Bronchial epithelial cell (primary cell): ENCODE data around the gene KCNG1. TPM values are rescaled to one million over a fixed set of nuclear protein-coding genes. Genes with fewer than 3 reads are reported as not detected.
"Not testable (repeated sequence)": the region's sequence is repeated elsewhere in the genome, so short reads cannot be mapped to it uniquely, and the experiment has no call there.

ENCODE experiments used
- DNase-seq: peaks from one replicate; pipeline ENCODE4 v3.0.0-alpha.2; 2010; ENCODE audit warnings: low read depth
- FAIRE-seq: peaks from 2 replicates; lab custom pipeline; 2011; peaks lifted over from hg19 to GRCh38; lab: Jason Lieb, UNC
- H3K27me3 ChIP-seq: 2 replicates; pipeline ENCODE4 v1.5.1; 2011; ENCODE audit warnings: low read length; ENCODE audit not compliant: control insufficient read depth, insufficient read depth
- H3K36me3 ChIP-seq: 2 replicates; pipeline ENCODE4 v1.5.1; 2011; ENCODE audit warnings: low read length; ENCODE audit not compliant: control insufficient read depth, insufficient read depth
- H3K4me3 ChIP-seq: 2 replicates; pipeline ENCODE4 v1.5.1; 2011; ENCODE audit warnings: mild to moderate bottlenecking, low read depth, low read length, control low read depth
- total RNA-seq: library from RNA; depleted of rRNA; stranded (reverse); fragments of >200 nt; gene quantifications from 2 replicates; pipeline ENCODE4 v1.2.1, GENCODE V29; 2014
- TF ChIP-seq, protein P1 (sequence below): IDR thresholded peaks from 2 replicates; pipeline ENCODE4 v1.5.1; 2011; ENCODE audit warnings: mild to moderate bottlenecking, moderate library complexity, low read length, control low read depth, inconsistent platforms; ENCODE audit not compliant: insufficient read depth, severe bottlenecking

The KCNG1 gene
- total RNA-seq, 1 donor from 2014 or later = 91.1 TPM

DNA sequence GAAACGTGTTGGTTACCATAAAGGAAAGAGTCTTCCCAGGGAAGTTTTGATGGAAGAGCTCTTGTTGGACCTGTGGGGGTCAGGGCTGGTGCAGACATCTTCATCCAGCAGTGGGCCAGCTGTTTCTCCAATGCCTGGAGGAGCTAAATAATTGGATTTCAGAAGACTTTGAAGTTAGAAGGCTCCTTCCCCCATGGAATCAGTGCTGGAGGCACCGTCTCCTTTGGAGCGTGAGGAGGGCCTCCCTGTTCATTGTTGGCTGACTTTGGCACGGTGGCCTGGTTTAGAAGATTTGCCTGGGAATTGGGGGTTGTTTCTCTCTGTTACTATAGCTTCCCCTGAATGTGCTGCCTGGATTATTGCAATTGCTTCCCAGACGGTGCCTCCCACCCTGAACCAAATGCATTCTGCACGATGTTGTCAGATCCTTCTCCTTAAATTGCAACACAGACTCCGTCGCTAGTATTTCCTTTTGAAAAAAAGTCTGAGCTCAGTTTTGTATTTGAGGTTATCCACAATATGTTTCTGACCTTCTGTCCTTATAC, 27.7 kb upstream of the KCNG1 start:
- FAIRE-seq (peak; percentile 58), DNase-seq (no peak)
- H3K36me3 ChIP-seq = no peaks in the 10 kb centered on the region
- TF ChIP-seq, protein P1, sequence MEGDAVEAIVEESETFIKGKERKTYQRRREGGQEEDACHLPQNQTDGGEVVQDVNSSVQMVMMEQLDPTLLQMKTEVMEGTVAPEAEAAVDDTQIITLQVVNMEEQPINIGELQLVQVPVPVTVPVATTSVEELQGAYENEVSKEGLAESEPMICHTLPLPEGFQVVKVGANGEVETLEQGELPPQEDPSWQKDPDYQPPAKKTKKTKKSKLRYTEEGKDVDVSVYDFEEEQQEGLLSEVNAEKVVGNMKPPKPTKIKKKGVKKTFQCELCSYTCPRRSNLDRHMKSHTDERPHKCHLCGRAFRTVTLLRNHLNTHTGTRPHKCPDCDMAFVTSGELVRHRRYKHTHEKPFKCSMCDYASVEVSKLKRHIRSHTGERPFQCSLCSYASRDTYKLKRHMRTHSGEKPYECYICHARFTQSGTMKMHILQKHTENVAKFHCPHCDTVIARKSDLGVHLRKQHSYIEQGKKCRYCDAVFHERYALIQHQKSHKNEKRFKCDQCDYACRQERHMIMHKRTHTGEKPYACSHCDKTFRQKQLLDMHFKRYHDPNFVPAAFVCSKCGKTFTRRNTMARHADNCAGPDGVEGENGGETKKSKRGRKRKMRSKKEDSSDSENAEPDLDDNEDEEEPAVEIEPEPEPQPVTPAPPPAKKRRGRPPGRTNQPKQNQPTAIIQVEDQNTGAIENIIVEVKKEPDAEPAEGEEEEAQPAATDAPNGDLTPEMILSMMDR = no peak
- H3K27me3 ChIP-seq = peaks cover 6% of the 10 kb centered on the region
- no peak overlapping the region for H3K4me3 ChIP-seq

DNA sequence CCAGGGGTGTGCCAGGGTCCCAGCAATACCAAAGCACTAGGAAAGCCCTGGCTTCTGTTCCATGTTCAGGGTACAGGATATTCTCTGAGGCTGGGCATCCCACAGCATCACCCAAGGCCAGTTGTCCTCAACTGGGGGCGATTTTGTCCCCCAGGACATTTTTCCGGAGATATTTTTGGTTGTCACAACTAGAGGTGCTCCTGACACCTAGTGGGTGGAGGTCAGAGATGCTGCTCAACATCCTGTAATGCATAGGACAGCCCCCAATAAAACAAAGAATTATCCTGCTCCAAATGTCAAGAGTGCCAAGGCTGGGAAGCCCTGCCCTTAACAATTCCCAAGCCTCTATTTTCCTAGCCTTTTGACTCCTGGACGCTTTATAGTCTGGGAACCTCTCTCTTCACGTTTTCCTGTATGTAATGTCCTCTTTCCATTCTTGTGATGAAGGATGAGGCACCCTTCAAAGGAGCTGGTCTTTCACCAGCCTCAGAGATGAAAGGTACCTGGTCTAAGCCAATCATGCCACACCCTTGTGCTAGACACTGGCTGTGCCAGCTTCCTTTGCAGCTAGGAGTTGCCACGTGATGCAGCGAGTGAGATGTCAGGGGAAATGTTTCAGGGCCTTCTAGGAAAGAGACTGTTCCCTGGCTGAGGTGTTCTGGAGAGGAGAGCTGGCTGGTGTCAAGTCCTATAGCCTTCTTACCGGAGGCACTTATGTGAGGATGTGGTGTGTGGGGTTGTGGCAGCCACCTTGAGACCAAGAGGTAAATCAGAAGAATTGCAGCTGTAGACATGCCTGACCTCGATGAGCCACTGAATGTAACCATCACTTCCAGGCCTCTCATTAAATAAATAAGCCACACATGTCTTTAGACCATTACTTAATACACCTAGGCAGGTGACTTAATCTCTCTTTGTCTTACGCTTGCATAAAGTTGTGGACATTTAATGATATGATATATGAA, 23.4 kb upstream of the KCNG1 start:
- no peak for FAIRE-seq
- no peaks in the 10 kb centered on the region for H3K27me3 ChIP-seq
- H3K36me3 ChIP-seq = no peaks in the 10 kb centered on the region

DNA sequence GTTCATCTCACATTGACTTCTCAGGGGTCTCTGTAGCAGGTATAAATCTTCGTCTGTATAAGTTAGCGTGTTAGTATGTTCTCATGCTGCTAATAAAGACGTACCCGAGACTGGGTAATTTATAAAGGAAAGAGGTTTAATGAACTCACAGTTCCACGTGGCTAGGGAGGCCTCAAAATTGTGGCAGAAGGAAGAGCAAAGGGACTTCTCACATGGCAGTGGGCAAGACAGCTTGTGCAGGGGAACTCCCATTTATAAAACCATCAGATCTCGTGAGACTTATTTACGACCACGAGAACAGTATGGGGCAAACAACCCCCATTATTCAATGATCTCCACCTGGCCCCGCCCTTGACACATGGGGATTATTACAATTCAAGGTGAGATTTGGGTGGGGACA, 22.6 kb upstream of the KCNG1 start:
- not testable (repeated sequence) for H3K27me3 ChIP-seq, FAIRE-seq, DNase-seq, H3K36me3 ChIP-seq, H3K4me3 ChIP-seq

More for the DNA sequence above, 23.4 kb upstream of the KCNG1 start:
- DNase-seq = no peak
- no peak overlapping the region for H3K4me3 ChIP-seq
- TF ChIP-seq, protein P1 = no peak

DNA sequence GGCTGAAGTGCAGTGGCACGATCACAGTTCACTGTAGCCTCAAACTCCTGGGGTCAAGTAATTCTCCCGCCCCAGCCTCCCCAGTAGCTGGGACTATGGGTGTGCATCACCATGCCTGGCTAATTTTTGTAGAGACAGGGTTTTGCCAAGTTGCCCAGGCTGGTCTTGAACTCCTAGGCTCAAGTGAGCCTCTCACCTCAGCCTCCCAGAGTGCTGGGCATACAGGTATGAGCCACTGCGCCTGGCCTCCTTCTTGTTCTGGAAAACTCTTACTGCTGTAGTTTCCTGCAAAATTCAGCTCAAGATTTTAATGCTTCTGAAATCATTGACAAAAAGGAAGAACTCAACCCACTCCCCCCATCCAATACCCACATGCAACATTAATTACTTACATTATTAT, 21.9 kb upstream of the KCNG1 start:
- DNase-seq (no peak), FAIRE-seq (no peak)
- Histone ChIP-seq H3K4me3 (no peak overlapping the region), H3K36me3 (no peaks in the 10 kb centered on the region), H3K27me3 (no peaks in the 10 kb centered on the region)
- TF ChIP-seq, protein P1 = no peak

DNA sequence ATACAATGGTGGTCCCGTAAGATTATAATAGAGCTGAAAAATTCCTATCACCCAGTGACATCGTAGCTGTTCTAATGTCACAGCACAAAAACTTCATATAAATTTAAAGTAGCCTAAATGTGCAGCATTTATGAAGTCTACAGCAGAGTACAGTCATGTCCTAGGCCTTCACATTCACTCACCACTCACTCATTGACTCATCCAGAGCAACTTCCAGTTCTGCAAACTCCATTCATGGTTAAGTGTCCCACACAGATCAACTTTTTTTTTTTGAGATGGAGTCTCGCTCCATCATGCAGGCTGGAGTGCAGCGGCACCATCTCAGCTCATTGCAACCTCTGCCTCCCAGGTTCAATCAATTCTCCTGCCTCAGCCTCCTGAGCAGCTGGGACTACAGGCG, 20.9 kb upstream of the KCNG1 start:
- TF ChIP-seq, protein P1 = no peak
- DNase-seq (peak; percentile 73), FAIRE-seq (no peak)

DNA sequence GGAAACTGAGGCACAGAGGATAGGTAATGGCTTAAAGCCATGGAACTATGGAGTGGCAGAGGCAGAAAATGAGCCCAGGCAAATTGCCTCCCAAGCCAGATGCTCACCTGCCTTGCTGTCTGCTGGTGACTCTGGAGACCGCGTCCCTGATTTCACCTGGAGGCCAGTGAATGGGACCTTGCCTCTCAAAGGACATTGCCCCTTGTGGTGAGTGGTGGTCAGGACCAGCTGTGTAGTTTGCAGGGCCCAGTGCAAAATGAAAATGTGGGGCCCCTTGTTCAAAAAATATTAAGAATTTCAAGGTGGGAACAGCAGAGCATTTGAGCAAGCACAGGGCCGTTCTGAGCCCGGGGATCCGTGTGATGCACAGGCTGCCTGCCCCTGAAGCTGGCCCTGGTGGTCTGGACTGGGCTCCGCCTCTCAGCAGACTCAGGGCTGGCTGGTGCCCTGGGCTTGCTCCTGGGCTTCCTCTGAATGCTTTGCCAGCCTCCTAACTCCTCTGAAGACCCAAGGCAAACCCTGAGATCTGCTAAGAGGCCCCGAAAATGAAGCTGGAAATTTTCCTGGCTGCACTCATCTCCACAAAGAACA, 19.8 kb upstream of the KCNG1 start:
- no peak for FAIRE-seq
- no peak for DNase-seq
- Histone ChIP-seq H3K36me3 (no peaks in the 10 kb centered on the region), H3K27me3 (no peaks in the 10 kb centered on the region), H3K4me3 (no peak overlapping the region)
- TF ChIP-seq, protein P1 = peak; percentile 1

More for the DNA sequence above, 20.9 kb upstream of the KCNG1 start:
- no peak overlapping the region for H3K4me3 ChIP-seq
- H3K27me3 ChIP-seq = no peaks in the 10 kb centered on the region
- no peaks in the 10 kb centered on the region for H3K36me3 ChIP-seq
